B cell (primary cell): ENCODE measurements around the gene ASB15.
"Not testable (repeated sequence)": the region's sequence is repeated elsewhere in the genome, so short reads cannot be mapped to it uniquely, and the experiment has no call there.

ENCODE experiments used
- EZH2 ChIP-seq: IDR thresholded peaks from 2 replicates; pipeline ENCODE4 v1.6.1; 2012; ENCODE audit warnings: borderline replicate concordance, low read depth, mild to moderate bottlenecking, moderate library complexity, low read length; ENCODE audit not compliant: insufficient read depth, poor library complexity, severe bottlenecking
- TF ChIP-seq, protein P1 (sequence below): fragments of 200-600 bp; IDR thresholded peaks from one replicate; pipeline ENCODE4 v1.8.0; 2022; ENCODE audit warnings: antibody characterized with exemption, mild to moderate bottlenecking

GRCh38 chr7:123552134-123552533, 49.5 kb upstream of the ASB15 start:
- TF ChIP-seq, protein P1, sequence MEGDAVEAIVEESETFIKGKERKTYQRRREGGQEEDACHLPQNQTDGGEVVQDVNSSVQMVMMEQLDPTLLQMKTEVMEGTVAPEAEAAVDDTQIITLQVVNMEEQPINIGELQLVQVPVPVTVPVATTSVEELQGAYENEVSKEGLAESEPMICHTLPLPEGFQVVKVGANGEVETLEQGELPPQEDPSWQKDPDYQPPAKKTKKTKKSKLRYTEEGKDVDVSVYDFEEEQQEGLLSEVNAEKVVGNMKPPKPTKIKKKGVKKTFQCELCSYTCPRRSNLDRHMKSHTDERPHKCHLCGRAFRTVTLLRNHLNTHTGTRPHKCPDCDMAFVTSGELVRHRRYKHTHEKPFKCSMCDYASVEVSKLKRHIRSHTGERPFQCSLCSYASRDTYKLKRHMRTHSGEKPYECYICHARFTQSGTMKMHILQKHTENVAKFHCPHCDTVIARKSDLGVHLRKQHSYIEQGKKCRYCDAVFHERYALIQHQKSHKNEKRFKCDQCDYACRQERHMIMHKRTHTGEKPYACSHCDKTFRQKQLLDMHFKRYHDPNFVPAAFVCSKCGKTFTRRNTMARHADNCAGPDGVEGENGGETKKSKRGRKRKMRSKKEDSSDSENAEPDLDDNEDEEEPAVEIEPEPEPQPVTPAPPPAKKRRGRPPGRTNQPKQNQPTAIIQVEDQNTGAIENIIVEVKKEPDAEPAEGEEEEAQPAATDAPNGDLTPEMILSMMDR: not testable (repeated sequence)
- TF ChIP-seq EZH2: not testable (repeated sequence)
